Stimulated activated CD8-positive, alpha-beta memory T cell treated with anti-CD3 and anti-CD28 coated beads, Interleukin-2, amount 100 ng/mL, for 48 hours (primary cell): Measurements from ENCODE around the gene GALM.
"Not testable (repeated sequence)": the region's sequence is repeated elsewhere in the genome, so short reads cannot be mapped to it uniquely, and the experiment has no call there.

Experiments used
- DNase-seq, 2 donors: peaks; one replicate each; pipeline ENCODE4 v3.0.0-alpha.2; 2020; ENCODE audit warnings: low read depth in 2 of 2

Gene GALM

GRCh38 chr2:38709567-38710194 is 43.8 kb downstream of the GALM start:
- DNase-seq: no peak

GRCh38 chr2:38711558-38711957 is 45.6 kb downstream of the GALM start:
- DNase-seq: no peak

GRCh38 chr2:38712413-38712812 is 46.5 kb downstream of the GALM start:
- no peak for DNase-seq

- no peak for DNase-seq
These were observed 47.0 kb downstream of the GALM start for GRCh38 chr2:38712871-38713270.

GRCh38 chr2:38713338-38713737 is 47.4 kb downstream of the GALM start:
- no peak for DNase-seq

- DNase-seq: not testable (repeated sequence)
These were observed 49.0 kb downstream of the GALM start for GRCh38 chr2:38714941-38715340.

GRCh38 chr2:38716185-38716584 is 50.3 kb downstream of the GALM start:
- DNase-seq: no peak

- no peak for DNase-seq
These were observed 52.7 kb downstream of the GALM start for GRCh38 chr2:38718601-38719000.

- DNase-seq: no peak
These were observed 53.8 kb downstream of the GALM start for GRCh38 chr2:38719706-38720105.

- DNase-seq: no peak
These were observed 54.8 kb downstream of the GALM start for GRCh38 chr2:38720613-38721241.

- peak; percentile 38 to 46 for DNase-seq
These were observed 56.6 kb downstream of the GALM start for GRCh38 chr2:38722271-38723061.

GRCh38 chr2:38723173-38723572 is 57.3 kb downstream of the GALM start:
- DNase-seq: no peak

- DNase-seq: no peak
These were observed 61.7 kb downstream of the GALM start for GRCh38 chr2:38727661-38728060.

GRCh38 chr2:38728694-38729093 is 62.8 kb downstream of the GALM start:
- DNase-seq: no peak

- no peak for DNase-seq
These were observed 65.2 kb downstream of the GALM start for GRCh38 chr2:38731090-38731489.

- no peak for DNase-seq
These were observed 65.8 kb downstream of the GALM start for GRCh38 chr2:38731684-38732221.

- no peak for DNase-seq
These were observed 67.5 kb downstream of the GALM start for GRCh38 chr2:38733300-38733971.

- DNase-seq: no peak
These were observed 68.6 kb downstream of the GALM start for GRCh38 chr2:38734299-38735058.

- no peak for DNase-seq
These were observed 70.0 kb downstream of the GALM start for GRCh38 chr2:38735999-38736320.

- not testable (repeated sequence) for DNase-seq
These were observed 71.2 kb downstream of the GALM start for GRCh38 chr2:38737000-38737698.

GRCh38 chr2:38737925-38738324 is 72.0 kb downstream of the GALM start:
- DNase-seq: no peak
